Measurements from ENCODE around the gene CD209. TPM values are rescaled to one million over a fixed set of nuclear protein-coding genes. Genes with fewer than 3 reads are reported as not detected.
A peak's percentile ranks its signal among the peaks of the same experiment; 100 is the strongest.

The CD209 gene
- polyA plus RNA-seq, 3 donors = 1.1 to 2.1 (median 1.8) TPM

- H3K9ac ChIP-seq (ENCODE audit: insufficient read depth, low read length, poor library complexity, severe bottlenecking) = peak overlapping the region; percentile 51
- H4K20me1 ChIP-seq (ENCODE audit: insufficient read depth, low read length) = no peaks in the 10 kb centered on the region
- peak overlapping the region; percentile 87 for H2AFZ ChIP-seq (ENCODE audit: insufficient read depth, low read depth, low read length, poor library complexity, severe bottlenecking)
- H3K4me3 ChIP-seq (replicated peaks in 1 of 3; ENCODE audit: low read depth in 2 of 3, low read length in 3 of 3) = peak overlapping the region in 2 of 3 experiments; percentile 34 to 71
- intact Hi-C loops (cut with micrococcal nuclease) = no loop called here
- no peak for TF ChIP-seq CTCF (IDR thresholded peaks at IDR 0.05)
- H3K9me3 ChIP-seq (replicated peaks in 1 of 2; ENCODE audit: control insufficient read depth in 1 of 2, insufficient read depth in 1 of 2, low read length in 2 of 2) = no peaks in the 10 kb centered on the region
- peaks cover 35 to 52% of the 10 kb centered on the region in 2 donors for H3K4me1 ChIP-seq (ENCODE audit: control insufficient read depth in 1 of 2, insufficient read depth in 2 of 2, low read length in 2 of 2)
- Mint-ChIP-seq H3K27me3 (ENCODE audit: low read depth in 3 of 3) (peaks cover 2 to 22% (median 16%) of the 10 kb centered on the region in 3 donors), H3K4me1 (peaks cover 43% of the 10 kb centered on the region), H3K4me3 (peak overlapping the region; percentile 77 to 91), H3K36me3 (peaks cover 0 to 13% of the 10 kb centered on the region in 2 donors), H3K9me3 (peaks cover 0 to 10% (median 1%) of the 10 kb centered on the region in 7 donors), H3K27ac (peak overlapping the region; percentile 26 to 83 (median 71))
- WGBS (ENCODE audit: insufficient coverage) = 3% methylated on average over 11 of the region's 16 CpGs
- H3K79me2 ChIP-seq (ENCODE audit: insufficient read depth, low read length) = no peaks in the 10 kb centered on the region
- peak overlapping the region; percentile 83 for H3K4me2 ChIP-seq (replicated peaks; ENCODE audit: extremely low read depth, low read length, poor library complexity, severe bottlenecking)
- peak; percentile 46 to 79 (median 58) for DNase-seq
- peaks cover 0 to 3% of the 10 kb centered on the region in 2 donors for H3K27me3 ChIP-seq (ENCODE audit: control insufficient read depth in 2 of 2, insufficient read depth in 2 of 2, low read length in 2 of 2)
- H3K36me3 ChIP-seq (replicated peaks in 1 of 2; ENCODE audit: control insufficient read depth in 1 of 2, insufficient read depth in 2 of 2, low read length in 2 of 2) = no peaks in the 10 kb centered on the region
- peak overlapping the region; percentile 1 to 42 for H3K27ac ChIP-seq (ENCODE audit: low read depth in 1 of 2, low read length in 2 of 2)
Measured at GRCh38 chr19:7729211-7729610, 18.1 kb downstream of the CD209 start.

GRCh38 chr19:7725791-7726190 is 21.5 kb downstream of the CD209 start:
- Histone ChIP-seq H3K79me2 (ENCODE audit: insufficient read depth, low read length) (no peaks in the 10 kb centered on the region), H3K27ac (ENCODE audit: low read depth in 1 of 2, low read length in 2 of 2) (no peak overlapping the region), H2AFZ (ENCODE audit: insufficient read depth, low read depth, low read length, poor library complexity, severe bottlenecking) (no peak overlapping the region), H3K4me3 (replicated peaks in 1 of 3; ENCODE audit: low read depth in 2 of 3, low read length in 3 of 3) (no peak overlapping the region), H3K27me3 (ENCODE audit: control insufficient read depth in 2 of 2, insufficient read depth in 2 of 2, low read length in 2 of 2) (peaks cover 0 to 3% of the 10 kb centered on the region in 2 donors), H3K9ac (ENCODE audit: insufficient read depth, low read length, poor library complexity, severe bottlenecking) (no peak overlapping the region), H3K36me3 (replicated peaks in 1 of 2; ENCODE audit: control insufficient read depth in 1 of 2, insufficient read depth in 2 of 2, low read length in 2 of 2) (no peaks in the 10 kb centered on the region), H3K9me3 (replicated peaks in 1 of 2; ENCODE audit: control insufficient read depth in 1 of 2, insufficient read depth in 1 of 2, low read length in 2 of 2) (no peaks in the 10 kb centered on the region), H3K4me1 (ENCODE audit: control insufficient read depth in 1 of 2, insufficient read depth in 2 of 2, low read length in 2 of 2) (peaks cover 22 to 26% of the 10 kb centered on the region in 2 donors), H3K4me2 (replicated peaks; ENCODE audit: extremely low read depth, low read length, poor library complexity, severe bottlenecking) (no peak overlapping the region), H4K20me1 (ENCODE audit: insufficient read depth, low read length) (no peaks in the 10 kb centered on the region)
- Mint-ChIP-seq H3K27me3 (ENCODE audit: low read depth in 3 of 3) (peaks cover 3 to 17% (median 11%) of the 10 kb centered on the region in 3 donors), H3K36me3 (peaks cover 0 to 13% of the 10 kb centered on the region in 2 donors), H3K9me3 (peaks cover 0 to 12% (median 1%) of the 10 kb centered on the region in 7 donors), H3K4me3 (no peak overlapping the region), H3K27ac (no peak overlapping the region), H3K4me1 (peaks cover 34% of the 10 kb centered on the region)
- intact Hi-C loops (cut with micrococcal nuclease) = no loop called here
- WGBS (ENCODE audit: insufficient coverage) = 100% methylated on average over 1 of the region's 2 CpGs
- DNase-seq = no peak
- TF ChIP-seq CTCF (IDR thresholded peaks at IDR 0.05) = no peak

All from CD14-positive monocyte (primary cell).